ENCODE data around the gene PREX1. TPM values are rescaled to one million over a fixed set of nuclear protein-coding genes. Genes with fewer than 3 reads are reported as not detected.

Gene PREX1
- total RNA-seq, 1 experiment from 2014 or later, result 34.3 TPM

DNA sequence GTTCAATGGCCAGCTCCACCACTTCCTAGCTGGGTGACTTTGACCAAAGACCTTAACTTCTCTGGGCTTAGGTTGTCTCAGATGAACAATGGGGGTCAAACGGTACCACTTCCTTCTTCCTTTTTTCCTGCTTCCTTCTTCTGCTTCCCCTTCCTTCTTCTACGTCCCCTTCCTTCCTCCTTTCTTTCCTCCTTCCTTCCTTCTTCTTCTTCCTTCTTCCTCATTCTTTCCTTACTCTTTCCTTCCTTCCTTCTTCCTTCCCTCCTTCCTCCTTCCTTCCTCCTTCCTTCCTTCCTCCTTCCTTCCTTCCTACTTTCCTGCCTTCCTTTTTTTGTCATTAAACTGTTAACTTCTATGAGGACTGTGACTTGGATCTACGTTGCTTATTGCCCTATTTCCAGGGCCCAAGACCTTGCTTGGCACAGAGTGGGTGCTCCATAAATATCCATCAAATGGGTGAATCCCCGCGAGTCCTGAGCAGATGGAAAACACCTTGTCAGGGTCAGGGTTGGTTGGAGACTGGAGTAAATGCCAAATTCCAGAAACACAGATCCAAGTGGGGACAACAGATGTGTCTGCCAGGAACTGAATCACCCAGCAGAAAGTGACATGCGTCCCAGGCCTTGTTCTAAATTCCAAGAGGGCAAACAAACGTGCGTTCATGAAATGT lies 243.3 kb downstream of the PREX1 start:
- no peaks in the 10 kb centered on the region for H3K4me1 ChIP-seq (replicated peaks)
- H3K9me3 ChIP-seq (replicated peaks), result no peaks in the 10 kb centered on the region
- H3K27ac ChIP-seq, result no peak overlapping the region
- no peaks in the 10 kb centered on the region for H3K36me3 ChIP-seq
- H3K4me3 ChIP-seq, result no peak overlapping the region
- peaks cover 9% of the 10 kb centered on the region for H3K27me3 ChIP-seq (replicated peaks)
- no peak for DNase-seq (ENCODE audit: low read depth in 1 of 2, low spot score in 2 of 2)

DNA sequence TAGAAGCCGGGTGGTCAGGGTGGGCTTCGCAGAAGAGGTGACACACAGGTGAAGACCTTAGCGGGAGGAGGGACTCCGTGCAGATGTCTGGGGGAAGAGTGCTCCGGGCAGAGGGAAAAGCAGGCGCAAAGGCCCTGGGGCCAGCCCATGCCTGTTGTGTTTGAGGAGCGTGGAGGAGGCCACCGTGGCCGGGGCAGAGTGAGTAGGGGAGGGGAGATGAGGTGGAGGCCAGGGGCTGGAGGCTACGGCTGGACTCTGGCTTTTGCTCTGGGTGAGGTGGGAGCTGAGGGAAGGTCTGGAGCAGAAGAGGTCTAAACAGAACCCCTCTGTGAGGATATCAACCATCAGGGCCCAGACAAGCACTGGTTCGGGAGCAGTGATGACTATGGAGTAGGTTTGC lies 244.0 kb downstream of the PREX1 start:
- no peak for DNase-seq (ENCODE audit: low read depth in 1 of 2, low spot score in 2 of 2)
- Histone ChIP-seq H3K4me1 (replicated peaks) (no peaks in the 10 kb centered on the region), H3K9me3 (replicated peaks) (no peaks in the 10 kb centered on the region), H3K4me3 (no peak overlapping the region), H3K27ac (no peak overlapping the region), H3K36me3 (no peaks in the 10 kb centered on the region), H3K27me3 (replicated peaks) (peaks cover 9% of the 10 kb centered on the region)

DNA sequence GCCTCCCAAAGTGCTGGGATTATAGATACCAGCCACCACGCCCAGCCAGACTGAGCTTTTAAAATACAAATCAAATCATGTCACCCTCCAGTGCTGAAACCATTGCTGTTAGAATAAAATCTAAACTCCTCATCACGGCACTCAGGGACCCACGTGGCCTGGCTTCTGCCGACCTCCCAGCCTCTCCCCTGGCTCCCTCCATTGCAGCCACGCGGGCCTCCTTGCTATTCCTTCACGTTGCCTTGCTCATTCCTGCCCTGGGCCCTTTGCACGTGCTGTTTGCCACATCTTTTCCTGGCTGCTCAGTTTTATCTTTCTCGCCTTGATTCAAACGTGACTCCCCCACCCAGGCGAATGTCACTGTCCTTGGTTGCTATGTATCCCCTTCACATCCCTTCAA lies 244.6 kb downstream of the PREX1 start:
- no peaks in the 10 kb centered on the region for H3K9me3 ChIP-seq (replicated peaks)
- no peaks in the 10 kb centered on the region for H3K4me1 ChIP-seq (replicated peaks)

DNA sequence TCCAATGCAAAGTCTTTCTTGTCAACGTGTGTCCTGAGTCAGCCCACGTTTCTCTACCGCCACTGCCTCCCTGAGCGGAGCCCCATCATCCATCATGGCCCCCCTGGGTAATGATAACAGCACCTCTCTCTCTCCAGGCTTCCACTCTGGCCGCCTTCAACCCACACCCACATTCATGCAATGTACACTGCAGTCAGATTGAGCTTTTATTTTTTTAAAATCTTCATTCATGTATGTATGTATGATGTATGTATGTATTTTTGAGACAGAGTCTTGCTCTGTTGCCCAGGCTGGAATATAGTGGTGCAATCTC lies 245.2 kb downstream of the PREX1 start:
- Histone ChIP-seq H3K4me3 (no peak overlapping the region), H3K27ac (no peak overlapping the region), H3K27me3 (replicated peaks) (peaks cover 9% of the 10 kb centered on the region), H3K4me1 (replicated peaks) (no peaks in the 10 kb centered on the region), H3K36me3 (no peaks in the 10 kb centered on the region), H3K9me3 (replicated peaks) (no peaks in the 10 kb centered on the region)
- DNase-seq (ENCODE audit: low read depth in 1 of 2, low spot score in 2 of 2), result no peak

More for the DNA sequence above, 244.6 kb downstream of the PREX1 start:
- Histone ChIP-seq H3K27ac (no peak overlapping the region), H3K36me3 (no peaks in the 10 kb centered on the region), H3K4me3 (no peak overlapping the region), H3K27me3 (replicated peaks) (peaks cover 9% of the 10 kb centered on the region)
- DNase-seq (ENCODE audit: low read depth in 1 of 2, low spot score in 2 of 2), result no peak

DNA sequence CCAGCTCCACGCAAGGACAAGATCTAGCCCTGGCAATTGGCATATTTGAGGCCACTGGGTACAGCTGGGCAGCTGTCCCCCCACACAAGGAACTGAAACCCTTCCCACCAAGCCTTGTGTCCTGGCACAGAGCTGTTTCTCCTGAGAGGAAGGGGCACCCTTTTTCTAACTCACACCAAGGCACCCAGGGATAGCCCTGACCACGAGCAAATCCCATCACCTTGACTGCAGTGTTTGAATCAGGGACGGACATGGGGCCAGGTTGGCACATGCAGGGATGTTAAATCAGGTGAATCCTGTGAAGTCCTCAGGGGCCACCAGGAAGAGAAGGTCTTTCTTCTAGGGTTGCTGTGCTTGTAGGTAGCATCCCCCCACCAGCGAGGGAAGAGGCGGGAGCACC lies 246.6 kb downstream of the PREX1 start:
- Histone ChIP-seq H3K27me3 (replicated peaks) (peaks cover 11% of the 10 kb centered on the region), H3K36me3 (no peaks in the 10 kb centered on the region), H3K27ac (no peak overlapping the region), H3K9me3 (replicated peaks) (no peaks in the 10 kb centered on the region), H3K4me1 (replicated peaks) (no peaks in the 10 kb centered on the region), H3K4me3 (no peak overlapping the region)
- DNase-seq (ENCODE audit: low read depth in 1 of 2, low spot score in 2 of 2), result no peak

DNA sequence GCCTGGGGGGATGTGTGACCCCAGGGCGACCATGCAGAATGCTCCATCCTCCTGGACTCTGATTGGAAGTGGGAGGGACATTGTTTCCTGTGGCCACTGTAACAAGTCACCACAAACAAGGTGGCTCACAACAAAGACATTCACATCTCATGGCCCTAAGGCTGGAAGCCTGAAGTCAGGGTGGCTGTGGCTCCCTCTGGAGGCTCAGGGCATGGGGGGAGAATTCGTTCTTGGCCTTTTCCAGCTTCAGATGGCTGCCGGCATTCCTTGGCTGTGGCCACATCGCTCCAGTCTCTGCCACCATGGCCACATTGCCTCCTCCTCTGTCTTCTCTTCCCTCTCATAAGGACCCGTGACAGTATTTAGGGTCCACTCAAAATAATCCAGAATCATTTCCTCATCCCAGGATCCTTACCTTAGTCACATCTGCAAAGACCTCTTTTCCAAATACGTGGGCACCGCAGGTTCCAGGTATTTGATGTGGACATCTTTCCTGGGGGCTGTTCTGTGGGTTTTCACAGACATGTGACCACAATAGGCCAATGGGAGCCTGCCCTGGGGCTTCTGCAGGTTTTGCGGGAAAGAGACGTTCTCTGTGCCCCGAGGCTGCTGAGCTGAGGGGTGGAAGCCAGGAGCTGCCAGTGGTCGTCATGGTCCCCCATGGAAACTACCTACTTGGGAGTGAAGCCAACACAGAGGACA lies 249.3 kb downstream of the PREX1 start:
- Histone ChIP-seq H3K36me3 (no peaks in the 10 kb centered on the region), H3K4me3 (no peak overlapping the region), H3K27me3 (replicated peaks) (peaks cover 12% of the 10 kb centered on the region), H3K9me3 (replicated peaks) (no peaks in the 10 kb centered on the region), H3K4me1 (replicated peaks) (no peaks in the 10 kb centered on the region), H3K27ac (no peak overlapping the region)
- DNase-seq (ENCODE audit: low read depth in 1 of 2, low spot score in 2 of 2), result no peak

DNA sequence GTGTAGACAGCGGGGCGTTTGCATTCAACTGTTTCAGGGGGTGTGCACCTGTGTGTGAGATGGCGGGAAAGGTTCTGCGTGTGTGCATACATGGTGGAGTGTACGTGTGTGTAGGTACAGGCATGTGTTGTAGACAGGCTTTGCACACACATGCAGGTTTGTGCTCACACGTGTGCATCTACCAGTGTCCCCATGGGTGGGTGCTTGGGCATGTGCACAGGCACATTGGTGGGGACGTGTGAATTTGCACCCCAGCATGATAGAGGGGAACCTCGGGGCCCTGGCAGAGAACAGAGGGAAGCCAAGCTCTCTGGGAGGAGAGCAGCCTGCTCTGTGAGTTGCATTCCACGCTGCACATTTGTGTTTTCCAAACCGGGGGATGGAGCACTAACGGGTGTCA lies 250.2 kb downstream of the PREX1 start:
- Histone ChIP-seq H3K9me3 (replicated peaks) (no peaks in the 10 kb centered on the region), H3K27me3 (replicated peaks) (peaks cover 16% of the 10 kb centered on the region), H3K27ac (no peak overlapping the region), H3K36me3 (no peaks in the 10 kb centered on the region), H3K4me3 (no peak overlapping the region), H3K4me1 (replicated peaks) (no peaks in the 10 kb centered on the region)
- no peak for DNase-seq (ENCODE audit: low read depth in 1 of 2, low spot score in 2 of 2)

DNA sequence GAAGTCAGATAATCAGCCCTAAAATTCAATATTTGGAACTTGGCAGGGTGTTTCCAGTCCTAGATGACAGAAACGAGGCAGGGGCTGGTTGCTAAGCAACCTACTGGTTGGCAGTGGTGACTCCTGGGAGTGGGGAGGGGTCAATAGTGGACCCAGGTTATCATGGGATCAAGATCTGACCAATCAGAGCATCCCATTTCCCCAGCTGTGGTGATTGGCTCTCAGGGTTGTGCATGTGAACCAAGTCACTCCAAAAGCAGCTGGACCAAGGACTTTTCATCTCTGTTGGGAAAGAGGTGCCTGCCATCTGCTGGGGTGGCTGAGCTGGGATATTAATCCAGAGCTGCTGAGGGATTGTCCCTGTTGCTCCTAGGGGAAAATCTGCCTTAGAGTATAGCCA lies 253.4 kb downstream of the PREX1 start:
- H3K4me1 ChIP-seq (replicated peaks), result no peaks in the 10 kb centered on the region
- no peak overlapping the region for H3K4me3 ChIP-seq
- H3K27ac ChIP-seq, result no peak overlapping the region
- no peak for DNase-seq (ENCODE audit: low read depth in 1 of 2, low spot score in 2 of 2)
- H3K27me3 ChIP-seq (replicated peaks), result peaks cover 27% of the 10 kb centered on the region
- no peaks in the 10 kb centered on the region for H3K36me3 ChIP-seq
- H3K9me3 ChIP-seq (replicated peaks), result no peaks in the 10 kb centered on the region

Other genes with a start within 250 kb of the PREX1 start
- gene ARFGEF2, start 93.7 kb upstream of the PREX1 start, total RNA-seq (2014; rRNA removed; shearing (Covaris generic)), result 21.9 and 32.9 TPM in 2 replicates
- 123 and 172 TPM in 2 replicates for gene CSE1L, start 218.3 kb upstream of the PREX1 start, total RNA-seq (2014; rRNA removed; shearing (Covaris generic))

Data from SJSA1 (cell line).